OCI-LY3 (cell line): ENCODE results near the gene VDAC1.
A peak's percentile ranks its signal among the peaks of the same experiment; 100 is the strongest.
"Not testable (repeated sequence)": the region's sequence is repeated elsewhere in the genome, so short reads cannot be mapped to it uniquely, and the experiment has no call there.

Experiments
- H2AFZ ChIP-seq: fragments of 200-600, 300-600 bp; shearing (Covaris generic); 2 replicates; pipeline ENCODE4 v1.6.0; 2014; ENCODE audit warnings: antibody characterized with exemption, low read depth, low read length
- H3K27ac ChIP-seq: fragments of 200-600, 300-600 bp; sonication (generic); 2 replicates; pipeline ENCODE4 v1.5.1; 2014; ENCODE audit warnings: mild to moderate bottlenecking, low read length, moderate library complexity, mixed read lengths
- H3K27me3 ChIP-seq: fragments of 200-600, 300-600 bp; sonication (generic); 2 replicates; pipeline ENCODE4 v1.6.1; 2014; ENCODE audit warnings: low read depth, low read length, mixed read lengths
- H3K36me3 ChIP-seq: fragments of 200-600, 300-600 bp; sonication (generic); replicated peaks from 2 replicates; pipeline ENCODE3; 2014; ENCODE audit warnings: low read depth, low read length, mixed read lengths
- H3K4me1 ChIP-seq: fragments of 300-600, 200-600 bp; sonication (generic); 2 replicates; pipeline ENCODE4 v1.6.1; 2014; ENCODE audit warnings: low read length, mixed read lengths
- H3K4me2 ChIP-seq: fragments of 200-600, 300-600 bp; sonication (generic); 2 replicates; pipeline ENCODE4 v1.6.1; 2014; ENCODE audit warnings: low read length, mixed read lengths
- H3K4me3 ChIP-seq: fragments of 300-600, 200-600 bp; sonication (generic); 2 replicates; pipeline ENCODE4 v1.5.1; 2014; ENCODE audit warnings: antibody characterized with exemption, mild to moderate bottlenecking, low read length, moderate library complexity
- H3K79me2 ChIP-seq: fragments of 300-600, 200-600 bp; shearing (Covaris generic); 2 replicates; pipeline ENCODE4 v1.6.1; 2014; ENCODE audit warnings: mild to moderate bottlenecking, low read length, mixed read lengths
- H3K9ac ChIP-seq: fragments of 300-600, 200-600 bp; shearing (Covaris generic); 2 replicates; pipeline ENCODE4 v1.6.0; 2014; ENCODE audit warnings: mild to moderate bottlenecking, low read length, moderate library complexity
- H3K9me3 ChIP-seq: fragments of 200-600, 300-600 bp; shearing (Covaris generic); 2 replicates; pipeline ENCODE4 v1.6.1; 2014; ENCODE audit warnings: low read length, mixed read lengths; ENCODE audit not compliant: insufficient read depth
- H4K20me1 ChIP-seq: fragments of 200-600, 300-600 bp; sonication (generic); 2 replicates; pipeline ENCODE4 v1.6.1; 2016; ENCODE audit warnings: low read length, mixed read lengths; ENCODE audit not compliant: insufficient read depth
- CTCF ChIP-seq: fragments of 200-600, 300-600 bp; sonication (generic); IDR thresholded peaks from 2 replicates; pipeline ENCODE4 v1.5.1; 2014; ENCODE audit warnings: antibody characterized with exemption, low read length, low read depth
- EZH2phosphoT487 ChIP-seq: fragments of 200-600 bp; shearing (Covaris generic); IDR thresholded peaks from 2 replicates; pipeline ENCODE4 v1.6.1; 2018; ENCODE audit warnings: antibody characterized with exemption, mixed run types, low read depth

The VDAC1 gene

GRCh38 chr5:133977161-133977787 is 27.5 kb downstream of the VDAC1 start:
- TF ChIP-seq EZH2phosphoT487, result no peak
- peaks cover 14% of the 10 kb centered on the region for H3K36me3 ChIP-seq
- H3K4me3 ChIP-seq, result peak overlapping the region; percentile 36
- no peaks in the 10 kb centered on the region for H3K9me3 ChIP-seq
- H3K4me2 ChIP-seq, result peak overlapping the region; percentile 69
- H3K9ac ChIP-seq, result peak overlapping the region; percentile 54
- no peak overlapping the region for H2AFZ ChIP-seq
- H3K27me3 ChIP-seq, result no peaks in the 10 kb centered on the region
- H3K79me2 ChIP-seq, result peaks cover 36% of the 10 kb centered on the region
- peaks cover 29% of the 10 kb centered on the region for H3K4me1 ChIP-seq
- no peaks in the 10 kb centered on the region for H4K20me1 ChIP-seq
- peak overlapping the region; percentile 87 for H3K27ac ChIP-seq

GRCh38 chr5:133975546-133975945 is 29.2 kb downstream of the VDAC1 start:
- not testable (repeated sequence) for H4K20me1 ChIP-seq, H3K4me2 ChIP-seq, H3K4me3 ChIP-seq, H3K9ac ChIP-seq, H3K27ac ChIP-seq, H2AFZ ChIP-seq, H3K27me3 ChIP-seq, H3K9me3 ChIP-seq
- Histone ChIP-seq H3K36me3 (peaks cover 20% of the 10 kb centered on the region), H3K4me1 (peaks cover 29% of the 10 kb centered on the region), H3K79me2 (peaks cover 26% of the 10 kb centered on the region)

GRCh38 chr5:133974142-133974541 is 30.6 kb downstream of the VDAC1 start:
- H3K4me2 ChIP-seq, result no peak overlapping the region

GRCh38 chr5:133970325-133970909 is 34.4 kb downstream of the VDAC1 start:
- no peak overlapping the region for H3K27ac ChIP-seq
- H3K79me2 ChIP-seq, result peaks cover 34% of the 10 kb centered on the region
- no peak overlapping the region for H3K9ac ChIP-seq
- TF ChIP-seq CTCF (no peak), EZH2phosphoT487 (no peak)
- no peaks in the 10 kb centered on the region for H3K27me3 ChIP-seq
- no peak overlapping the region for H2AFZ ChIP-seq
- H3K36me3 ChIP-seq, result peaks cover 15% of the 10 kb centered on the region
- H3K4me3 ChIP-seq, result no peak overlapping the region
- H3K9me3 ChIP-seq, result no peaks in the 10 kb centered on the region
- no peaks in the 10 kb centered on the region for H4K20me1 ChIP-seq
- H3K4me1 ChIP-seq, result peaks cover 14% of the 10 kb centered on the region
- no peak overlapping the region for H3K4me2 ChIP-seq

More at GRCh38 chr5:133974142-133974541, 30.6 kb downstream of the VDAC1 start:
- no peaks in the 10 kb centered on the region for H4K20me1 ChIP-seq
- H3K9me3 ChIP-seq, result no peaks in the 10 kb centered on the region
- H3K79me2 ChIP-seq, result peaks cover 23% of the 10 kb centered on the region; the same call in 1 of the 2 replicates
- H3K27ac ChIP-seq, result no peak overlapping the region
- peaks cover 36% of the 10 kb centered on the region for H3K4me1 ChIP-seq
- no peak overlapping the region for H2AFZ ChIP-seq
- no peak overlapping the region for H3K9ac ChIP-seq
- TF ChIP-seq EZH2phosphoT487 (no peak), CTCF (no peak)
- H3K36me3 ChIP-seq, result peaks cover 17% of the 10 kb centered on the region
- no peak overlapping the region for H3K4me3 ChIP-seq
- H3K27me3 ChIP-seq, result no peaks in the 10 kb centered on the region

- H3K4me3 ChIP-seq, result peak overlapping the region; percentile 84
- no peak overlapping the region for H3K9ac ChIP-seq
- H2AFZ ChIP-seq, result no peak overlapping the region
- peak overlapping the region; percentile 77 for H3K4me2 ChIP-seq
- H4K20me1 ChIP-seq, result no peaks in the 10 kb centered on the region
- peaks cover 40% of the 10 kb centered on the region for H3K79me2 ChIP-seq
- no peaks in the 10 kb centered on the region for H3K27me3 ChIP-seq
- peaks cover 14% of the 10 kb centered on the region for H3K4me1 ChIP-seq
- H3K9me3 ChIP-seq, result no peaks in the 10 kb centered on the region
- TF ChIP-seq EZH2phosphoT487 (no peak), CTCF (no peak)
- peaks cover 15% of the 10 kb centered on the region for H3K36me3 ChIP-seq
- H3K27ac ChIP-seq, result 0 out of 2 replicates have a peak overlapping the region, but pooled peaks have one; percentile 62
Observed at GRCh38 chr5:133969654-133970324, 35.0 kb downstream of the VDAC1 start.
